Smooth muscle cell (in vitro differentiated cells): ENCODE results near the gene QPCT. TPM values are rescaled to one million over a fixed set of nuclear protein-coding genes. Genes with fewer than 3 reads are reported as not detected.

ENCODE experiments used
- DNase-seq: peaks from one replicate; lab custom pipeline; 2025; ENCODE audit not compliant: unreplicated experiment; lab: John Stamatoyannopoulos, UW
- H2AFZ ChIP-seq: fragments of 200-600 bp; sonication (generic); 2 replicates; pipeline ENCODE4 v1.6.0; 2016; ENCODE audit warnings: antibody characterized with exemption, low read depth, mild to moderate bottlenecking
- H3F3A ChIP-seq: fragments of 200-600 bp; sonication (generic); 2 replicates; pipeline ENCODE4 v1.6.0; 2017; ENCODE audit warnings: antibody characterized with exemption, low read depth
- H3K27ac ChIP-seq: fragments of 200-600 bp; sonication (generic); 2 replicates; pipeline ENCODE4 v1.5.1; 2016; ENCODE audit warnings: low read depth, mild to moderate bottlenecking
- H3K27me3 ChIP-seq: fragments of 200-600 bp; sonication (generic); 2 replicates; pipeline ENCODE4 v1.6.1; 2016; ENCODE audit warnings: low read depth, mild to moderate bottlenecking
- H3K36me3 ChIP-seq: fragments of 200-600 bp; sonication (generic); 2 replicates; pipeline ENCODE4 v1.5.1; 2016; ENCODE audit warnings: low read depth
- H3K4me1 ChIP-seq: fragments of 200-600 bp; sonication (generic); 2 replicates; pipeline ENCODE4 v1.5.1; 2016; ENCODE audit warnings: low read depth
- H3K4me2 ChIP-seq: fragments of 200-600 bp; sonication (generic); 2 replicates; pipeline ENCODE4 v1.6.0; 2016; ENCODE audit warnings: mild to moderate bottlenecking
- H3K4me3 ChIP-seq: fragments of 200-600 bp; sonication (generic); 2 replicates; pipeline ENCODE4 v1.5.1; 2016; ENCODE audit warnings: mild to moderate bottlenecking
- H3K79me2 ChIP-seq: fragments of 200-600 bp; sonication (generic); 2 replicates; pipeline ENCODE4 v1.6.0; 2016; ENCODE audit warnings: low read depth, mild to moderate bottlenecking
- H3K9ac ChIP-seq: fragments of 200-600 bp; sonication (generic); 2 replicates; pipeline ENCODE4 v1.6.0; 2016; ENCODE audit warnings: low read depth
- H3K9me3 ChIP-seq: fragments of 200-600 bp; sonication (generic); replicated peaks from 2 replicates; pipeline ENCODE4 v1.5.1; 2016; ENCODE audit warnings: low read depth
- H4K20me1 ChIP-seq: fragments of 200-600 bp; sonication (generic); 2 replicates; pipeline ENCODE4 v1.6.0; 2016; ENCODE audit warnings: low read depth
- WGBS: methylation state at CpG from one replicate; pipeline ENCODE4 v1.1.7; 2016; ENCODE audit warnings: low lambda C conversion rate; 5-methylcytosine and 5-hydroxymethylcytosine counted together
- polyA plus RNA-seq: library from polyadenylated mRNA; unstranded; fragments of >200 nt; fragmentation: Nextera tagmentation; extraction: Ambion mirVana; gene quantifications from 2 replicates; pipeline ENCODE4 v1.2.1, GENCODE V29; 2016
- total RNA-seq: library from RNA; depleted of rRNA; stranded (reverse); fragments of >200 nt; gene quantifications from 2 replicates; pipeline ENCODE4 v1.2.3, GENCODE V29; 2014
- TF ChIP-seq, protein P1 (sequence below): fragments of 200-600 bp; sonication (generic); IDR thresholded peaks from 2 replicates; pipeline ENCODE4 v1.5.1; 2017; ENCODE audit warnings: borderline replicate concordance, mild to moderate bottlenecking, antibody characterized with exemption; ENCODE audit not compliant: insufficient read depth, poor library complexity, severe bottlenecking

The QPCT gene
- total and polyA plus RNA-seq, 2 experiments from 2014 or later: 0.58 to 2.0 TPM

DNA sequence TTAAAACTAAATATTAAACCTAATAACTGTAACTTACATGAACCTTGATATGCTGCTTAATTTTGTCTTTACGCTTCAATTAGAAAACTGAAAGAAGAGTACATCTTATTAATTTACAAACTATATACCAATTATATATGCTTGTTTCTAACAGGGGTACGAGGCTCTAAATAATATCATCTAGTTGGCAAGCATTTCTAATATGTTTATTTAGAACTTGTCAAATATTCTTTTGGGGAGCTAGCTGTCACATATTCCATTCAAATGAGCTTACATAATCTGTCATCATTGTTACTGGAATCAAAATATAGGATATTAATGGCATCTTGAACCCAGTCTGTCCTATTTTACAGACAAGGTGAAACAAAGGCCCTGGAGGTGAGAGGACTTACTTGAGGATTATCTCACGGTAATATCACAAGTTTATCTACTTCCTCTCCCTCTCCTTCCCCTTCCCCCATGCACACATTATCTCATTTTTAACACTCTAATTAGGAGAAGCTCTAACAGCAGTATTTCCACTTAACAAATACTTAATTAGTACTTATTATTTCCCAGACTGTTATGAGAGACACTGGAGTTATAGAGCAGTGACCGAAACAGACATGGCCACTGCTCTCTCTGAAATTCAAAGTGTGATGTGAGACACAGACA, 23.3 kb upstream of the QPCT start:
- H3K27ac ChIP-seq: no peak overlapping the region
- peaks cover 77% of the 10 kb centered on the region for H4K20me1 ChIP-seq
- H3K9ac ChIP-seq: no peak overlapping the region
- H3K36me3 ChIP-seq: no peaks in the 10 kb centered on the region
- peaks cover 76% of the 10 kb centered on the region for H3K79me2 ChIP-seq
- no peak overlapping the region for H3K4me3 ChIP-seq
- H3K9me3 ChIP-seq: no peaks in the 10 kb centered on the region
- no peaks in the 10 kb centered on the region for H3K27me3 ChIP-seq
- 82% methylated on average over 4 of the region's 4 CpGs for WGBS
- H3K4me2 ChIP-seq: peak overlapping the region; percentile 95
- H2AFZ ChIP-seq: no peak overlapping the region
- DNase-seq: no peak
- TF ChIP-seq, protein P1, sequence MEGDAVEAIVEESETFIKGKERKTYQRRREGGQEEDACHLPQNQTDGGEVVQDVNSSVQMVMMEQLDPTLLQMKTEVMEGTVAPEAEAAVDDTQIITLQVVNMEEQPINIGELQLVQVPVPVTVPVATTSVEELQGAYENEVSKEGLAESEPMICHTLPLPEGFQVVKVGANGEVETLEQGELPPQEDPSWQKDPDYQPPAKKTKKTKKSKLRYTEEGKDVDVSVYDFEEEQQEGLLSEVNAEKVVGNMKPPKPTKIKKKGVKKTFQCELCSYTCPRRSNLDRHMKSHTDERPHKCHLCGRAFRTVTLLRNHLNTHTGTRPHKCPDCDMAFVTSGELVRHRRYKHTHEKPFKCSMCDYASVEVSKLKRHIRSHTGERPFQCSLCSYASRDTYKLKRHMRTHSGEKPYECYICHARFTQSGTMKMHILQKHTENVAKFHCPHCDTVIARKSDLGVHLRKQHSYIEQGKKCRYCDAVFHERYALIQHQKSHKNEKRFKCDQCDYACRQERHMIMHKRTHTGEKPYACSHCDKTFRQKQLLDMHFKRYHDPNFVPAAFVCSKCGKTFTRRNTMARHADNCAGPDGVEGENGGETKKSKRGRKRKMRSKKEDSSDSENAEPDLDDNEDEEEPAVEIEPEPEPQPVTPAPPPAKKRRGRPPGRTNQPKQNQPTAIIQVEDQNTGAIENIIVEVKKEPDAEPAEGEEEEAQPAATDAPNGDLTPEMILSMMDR: no peak
- H3F3A ChIP-seq: peaks cover 29% of the 10 kb centered on the region
- H3K4me1 ChIP-seq: peaks cover 34% of the 10 kb centered on the region

DNA sequence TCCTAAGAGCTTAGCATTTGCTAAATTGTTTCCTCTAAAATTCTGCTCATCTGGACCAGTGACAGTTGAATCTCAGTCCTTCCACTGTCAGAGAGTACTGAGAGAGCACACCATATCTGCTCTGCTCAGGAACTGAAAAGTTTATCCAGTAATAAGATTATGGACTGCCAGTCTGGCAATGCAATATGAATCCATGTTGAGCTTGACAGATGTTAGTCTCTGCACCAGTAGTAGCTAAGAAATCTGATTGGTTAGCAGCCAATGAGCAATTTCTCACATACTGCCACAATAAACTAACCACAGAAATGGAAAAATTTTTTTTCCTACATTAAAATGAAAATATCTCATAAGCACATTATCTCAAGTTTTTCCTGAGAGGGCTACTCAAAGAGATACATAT, 22.1 kb upstream of the QPCT start:
- Histone ChIP-seq H3K79me2 (peaks cover 64% of the 10 kb centered on the region), H3K27ac (no peak overlapping the region), H3K9ac (peak overlapping the region; percentile 74)

DNA sequence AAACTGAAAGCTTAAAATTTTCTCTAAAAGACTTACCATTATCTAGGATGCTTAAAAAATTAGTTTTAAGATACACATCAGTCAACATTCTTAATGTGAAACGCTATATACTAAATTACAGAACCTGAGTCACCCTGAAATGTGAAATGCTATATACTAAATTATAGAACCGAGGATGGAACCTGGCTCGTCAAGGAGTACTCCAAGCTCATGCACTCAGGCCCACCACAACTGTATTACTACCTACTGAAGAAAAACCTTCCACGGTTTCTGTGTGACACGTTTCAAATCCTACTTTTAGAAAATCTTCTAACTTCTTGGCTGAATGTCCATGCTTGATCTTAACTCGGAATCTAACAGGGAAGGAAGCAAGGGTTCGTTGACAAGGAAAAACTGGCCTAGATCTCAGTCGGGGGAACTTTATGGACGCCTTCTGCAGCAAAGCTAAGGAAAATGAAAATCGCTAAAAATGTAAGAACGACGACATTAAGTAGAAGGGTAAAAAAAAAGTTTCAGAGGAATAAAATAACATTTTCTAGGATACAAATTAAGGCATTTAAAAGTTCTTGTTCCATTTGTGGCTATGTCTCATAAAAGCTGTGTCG, 21.2 kb upstream of the QPCT start:
- peak overlapping the region; percentile 74 for H3K9ac ChIP-seq
- H3K4me2 ChIP-seq: peak overlapping the region; percentile 95
- peaks cover 19% of the 10 kb centered on the region for H3F3A ChIP-seq
- no peaks in the 10 kb centered on the region for H3K9me3 ChIP-seq
- peaks cover 30% of the 10 kb centered on the region for H3K4me1 ChIP-seq
- no peak for DNase-seq
- peaks cover 55% of the 10 kb centered on the region for H3K79me2 ChIP-seq
- peaks cover 56% of the 10 kb centered on the region for H4K20me1 ChIP-seq
- H3K36me3 ChIP-seq: no peaks in the 10 kb centered on the region
- peak overlapping the region; percentile 68 for H3K4me3 ChIP-seq
- 8% methylated on average over 13 of the region's 13 CpGs for WGBS
- peak overlapping the region; percentile 60 for H3K27ac ChIP-seq
- H3K27me3 ChIP-seq: no peaks in the 10 kb centered on the region
- peak overlapping the region; percentile 67 for H2AFZ ChIP-seq
- TF ChIP-seq, protein P1: no peak

More for the DNA sequence above, 22.1 kb upstream of the QPCT start:
- DNase-seq: no peak
- peaks cover 28% of the 10 kb centered on the region for H3F3A ChIP-seq
- TF ChIP-seq, protein P1: no peak
- H3K4me1 ChIP-seq: peaks cover 34% of the 10 kb centered on the region
- no peaks in the 10 kb centered on the region for H3K9me3 ChIP-seq
- H4K20me1 ChIP-seq: peaks cover 65% of the 10 kb centered on the region
- no peaks in the 10 kb centered on the region for H3K36me3 ChIP-seq
- H3K27me3 ChIP-seq: no peaks in the 10 kb centered on the region
- H3K4me2 ChIP-seq: peak overlapping the region; percentile 95
- no peak overlapping the region for H2AFZ ChIP-seq
- H3K4me3 ChIP-seq: peak overlapping the region; percentile 68
